GM18867 (cell line): ENCODE results near the gene FEN1.

Experiments used
- ATAC-seq: cut with Tn5 transposase; IDR thresholded peaks from one replicate; pipeline ENCODE4 v1.9.1; 2021; ENCODE audit warnings: mild to moderate bottlenecking, moderate library complexity; ENCODE audit not compliant: unreplicated experiment

Gene FEN1

GRCh38 chr11:61774411-61774810, 18.3 kb upstream of the FEN1 start:
- ATAC-seq, result no peak

- no peak for ATAC-seq
These were observed 17.6 kb upstream of the FEN1 start for GRCh38 chr11:61775106-61775505.

- ATAC-seq, result no peak
These were observed 16.8 kb upstream of the FEN1 start for GRCh38 chr11:61775606-61776554.

GRCh38 chr11:61776561-61777075, 16.1 kb upstream of the FEN1 start:
- ATAC-seq, result no peak

- ATAC-seq, result no peak
These were observed 15.2 kb upstream of the FEN1 start for GRCh38 chr11:61777234-61778090.

- ATAC-seq, result no peak
These were observed 14.3 kb upstream of the FEN1 start for GRCh38 chr11:61778357-61778886.

- ATAC-seq, result no peak
These were observed 13.6 kb upstream of the FEN1 start for GRCh38 chr11:61778920-61779650.

- ATAC-seq, result no peak
These were observed 12.8 kb upstream of the FEN1 start for GRCh38 chr11:61779666-61780525.

- no peak for ATAC-seq
These were observed 12.0 kb upstream of the FEN1 start for GRCh38 chr11:61780581-61781162.

GRCh38 chr11:61781585-61781984, 11.1 kb upstream of the FEN1 start:
- no peak for ATAC-seq

- ATAC-seq, result no peak
These were observed 10.4 kb upstream of the FEN1 start for GRCh38 chr11:61782299-61782698.

GRCh38 chr11:61782841-61783240, 9.9 kb upstream of the FEN1 start:
- no peak for ATAC-seq

- ATAC-seq, result no peak
These were observed 8.8 kb upstream of the FEN1 start for GRCh38 chr11:61783717-61784505.

- no peak for ATAC-seq
These were observed 8.3 kb upstream of the FEN1 start for GRCh38 chr11:61784506-61784805.

GRCh38 chr11:61785837-61786402, 6.8 kb upstream of the FEN1 start:
- ATAC-seq, result no peak

- no peak for ATAC-seq
These were observed 4.7 kb upstream of the FEN1 start for GRCh38 chr11:61787928-61788491.

GRCh38 chr11:61791737-61792309, 888 bp upstream of the FEN1 start:
- ATAC-seq, result peak; percentile 32
